Measurements from ENCODE around the gene TSEN15.

DNA sequence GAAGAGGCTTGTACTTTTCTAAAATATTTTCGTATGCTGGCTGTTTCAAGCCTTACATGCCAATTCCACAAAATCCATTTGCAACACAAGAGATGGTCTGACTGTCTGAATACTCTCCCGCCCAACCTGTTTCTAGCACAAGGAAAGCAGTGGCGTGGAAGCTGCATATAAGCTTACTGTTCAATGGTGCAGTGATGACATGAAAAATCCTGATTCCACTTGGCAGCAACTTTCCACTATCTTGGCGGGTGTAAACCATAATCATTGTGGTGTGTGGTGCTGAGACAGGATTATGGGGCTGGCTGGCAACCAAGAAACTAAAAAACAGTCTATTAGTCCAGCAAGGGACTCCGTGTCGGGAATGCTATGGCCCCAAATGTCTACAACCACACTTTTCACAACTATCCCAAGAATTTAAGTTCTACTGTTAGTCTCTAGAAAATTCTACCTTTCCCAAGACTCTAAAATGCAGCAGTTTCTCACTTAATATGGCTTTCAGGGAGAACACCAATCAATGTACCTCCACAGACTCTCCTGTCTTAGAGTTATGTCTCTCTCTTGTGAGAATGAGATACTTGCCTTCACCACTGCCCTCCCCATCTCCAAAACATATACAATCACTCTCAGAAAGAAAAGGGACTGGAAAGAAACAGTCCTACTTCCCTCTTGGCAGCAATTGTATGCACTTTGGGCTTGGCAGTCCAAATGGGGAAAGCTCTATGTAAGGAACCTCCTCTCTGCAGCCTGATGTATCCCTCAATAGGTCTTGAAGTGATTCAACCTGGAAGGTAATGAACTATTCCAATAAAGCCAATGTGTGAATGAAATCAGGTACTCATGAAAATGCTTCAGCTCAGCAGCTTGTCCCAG is 23.5 kb upstream of the TSEN15 start:
- TF ChIP-seq CTCF (IDR thresholded peaks at IDR 0.05; ENCODE audit: low read length) (no peak), EZH2 (optimal IDR thresholded peaks at IDR 0.05; ENCODE audit: low read depth, low read length) (no peak), EZH2phosphoT487 (IDR thresholded peaks at IDR 0.05; ENCODE audit: low read length) (no peak)

All from MM.1S (cell line).